Skeletal muscle cell (primary cell): ENCODE data around the gene SLC6A13.

Experiments used
- DNase-seq: peaks from one replicate; pipeline ENCODE4 v3.0.0-alpha.2; 2010; ENCODE audit warnings: low read depth
- H3K4me3 ChIP-seq: 2 replicates; pipeline ENCODE4 v1.5.1; 2011; ENCODE audit warnings: low read depth, mild to moderate bottlenecking, control low read depth, low read length, moderate library complexity

The SLC6A13 gene

GRCh38 chr12:172732-173161 is 89.9 kb downstream of the SLC6A13 start:
- no peak for DNase-seq
- H3K4me3 ChIP-seq, result no peak overlapping the region

- DNase-seq, result no peak
- no peak overlapping the region for H3K4me3 ChIP-seq
Observed at GRCh38 chr12:171743-172676, 90.6 kb downstream of the SLC6A13 start.

GRCh38 chr12:171276-171675 is 91.4 kb downstream of the SLC6A13 start:
- no peak overlapping the region for H3K4me3 ChIP-seq
- no peak for DNase-seq
